Measurements from ENCODE around the gene ITGB4. TPM values are rescaled to one million over a fixed set of nuclear protein-coding genes. Genes with fewer than 3 reads are reported as not detected.
"Not testable (repeated sequence)": the region's sequence is repeated elsewhere in the genome, so short reads cannot be mapped to it uniquely, and the experiment has no call there.

The ITGB4 gene
- total RNA-seq, 1 experiment from 2014 or later = 0.28 TPM

DNA sequence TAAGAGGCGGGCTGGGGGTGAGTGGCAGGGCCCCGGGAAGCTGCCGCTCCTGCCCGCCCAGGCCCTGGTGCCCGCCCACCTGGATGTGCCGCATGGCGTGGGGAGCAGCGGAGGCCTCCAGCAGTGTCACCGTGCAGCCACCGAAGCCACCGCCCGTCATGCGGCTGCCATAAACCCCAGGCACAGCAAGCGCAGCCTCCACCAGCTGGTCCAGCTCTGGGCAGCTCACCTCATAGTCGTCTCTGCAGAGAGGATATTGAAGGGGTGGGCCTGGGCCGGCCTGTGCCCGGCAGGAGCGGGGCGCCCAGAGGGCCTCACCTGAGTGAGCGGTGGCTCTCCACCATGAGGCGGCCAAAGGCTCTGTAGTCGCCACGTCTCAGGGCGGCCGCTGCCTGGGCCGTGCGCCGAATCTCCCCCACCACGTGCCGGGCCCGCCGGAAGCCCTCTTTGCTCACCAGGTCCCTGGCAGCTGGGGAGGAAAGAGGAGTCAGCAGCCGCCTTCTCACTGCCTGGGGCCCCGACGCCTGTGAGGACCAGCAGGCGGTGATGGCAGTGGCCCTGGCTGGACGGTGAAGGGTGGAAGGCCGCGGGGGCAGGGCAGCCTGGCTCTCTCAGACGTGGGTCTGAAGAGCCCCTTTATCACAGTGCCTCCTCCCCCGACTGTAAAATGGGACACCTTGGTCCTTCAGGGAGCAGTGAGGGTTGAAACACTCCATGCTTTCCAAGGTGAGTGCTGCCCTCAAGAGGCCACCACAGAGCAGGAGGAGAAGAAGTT, 37.1 kb downstream of the ITGB4 start:
- peaks cover 2% of the 10 kb centered on the region; the same call in 1 of the 2 replicates for H3K27me3 ChIP-seq (ENCODE audit: control insufficient read depth, insufficient read depth, low read length)
- H3K4me3 ChIP-seq (ENCODE audit: insufficient read depth, low read depth, low read length) = no peak overlapping the region
- no peaks in the 10 kb centered on the region for H3K36me3 ChIP-seq (replicated peaks; ENCODE audit: control insufficient read depth, insufficient read depth, low read length)
- peak; percentile 78 for DNase-seq

DNA sequence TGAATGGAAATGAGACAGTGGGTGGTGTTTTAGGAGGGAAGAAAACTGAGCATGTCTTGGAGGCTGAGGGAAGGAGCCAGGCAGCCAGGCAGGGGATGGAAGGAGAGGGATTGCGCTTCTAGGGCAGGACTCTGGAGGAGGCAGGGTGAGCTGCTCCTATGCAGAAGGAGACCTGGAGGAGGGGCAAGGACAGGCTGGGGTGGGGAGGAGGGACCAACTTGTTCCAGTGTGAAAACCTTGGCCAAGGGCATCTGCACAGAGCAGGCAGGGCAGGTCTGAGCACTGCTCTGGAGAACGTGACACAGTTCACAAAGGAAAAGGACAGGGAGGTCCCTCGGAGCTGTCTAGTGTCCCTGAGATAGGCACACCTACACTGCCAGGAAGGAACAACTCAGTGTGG, 38.2 kb downstream of the ITGB4 start:
- DNase-seq = peak; percentile 27
- Histone ChIP-seq H3K36me3 (replicated peaks; ENCODE audit: control insufficient read depth, insufficient read depth, low read length) (no peaks in the 10 kb centered on the region), H3K27me3 (ENCODE audit: control insufficient read depth, insufficient read depth, low read length) (no peaks in the 10 kb centered on the region), H3K4me3 (ENCODE audit: insufficient read depth, low read depth, low read length) (no peak overlapping the region)

GRCh38 chr17:75759978-75760640, 38.9 kb downstream of the ITGB4 start:
- not testable (repeated sequence) for H3K36me3 ChIP-seq (replicated peaks; ENCODE audit: control insufficient read depth, insufficient read depth, low read length)

GRCh38 chr17:75762513-75763268, 41.4 kb downstream of the ITGB4 start:
- Histone ChIP-seq H3K36me3 (replicated peaks; ENCODE audit: control insufficient read depth, insufficient read depth, low read length) (no peaks in the 10 kb centered on the region), H3K27me3 (ENCODE audit: control insufficient read depth, insufficient read depth, low read length) (no peaks in the 10 kb centered on the region), H3K4me3 (ENCODE audit: insufficient read depth, low read depth, low read length) (no peak overlapping the region)
- peak; percentile 20 for DNase-seq

More at GRCh38 chr17:75759978-75760640, 38.9 kb downstream of the ITGB4 start:
- not testable (repeated sequence) for H3K4me3 ChIP-seq (ENCODE audit: insufficient read depth, low read depth, low read length); DNase-seq; H3K27me3 ChIP-seq (ENCODE audit: control insufficient read depth, insufficient read depth, low read length)

- H3K4me3 ChIP-seq (ENCODE audit: insufficient read depth, low read depth, low read length) = no peak overlapping the region
- no peak for DNase-seq
- no peaks in the 10 kb centered on the region for H3K27me3 ChIP-seq (ENCODE audit: control insufficient read depth, insufficient read depth, low read length)
- H3K36me3 ChIP-seq (replicated peaks; ENCODE audit: control insufficient read depth, insufficient read depth, low read length) = no peaks in the 10 kb centered on the region
Measured at GRCh38 chr17:75763269-75763607, 42.0 kb downstream of the ITGB4 start.

GRCh38 chr17:75763613-75764416, 42.6 kb downstream of the ITGB4 start:
- Histone ChIP-seq H3K4me3 (ENCODE audit: insufficient read depth, low read depth, low read length) (peak overlapping the region; percentile 78), H3K36me3 (replicated peaks; ENCODE audit: control insufficient read depth, insufficient read depth, low read length) (no peaks in the 10 kb centered on the region), H3K27me3 (ENCODE audit: control insufficient read depth, insufficient read depth, low read length) (no peaks in the 10 kb centered on the region)
- peak; percentile 65 for DNase-seq

DNA sequence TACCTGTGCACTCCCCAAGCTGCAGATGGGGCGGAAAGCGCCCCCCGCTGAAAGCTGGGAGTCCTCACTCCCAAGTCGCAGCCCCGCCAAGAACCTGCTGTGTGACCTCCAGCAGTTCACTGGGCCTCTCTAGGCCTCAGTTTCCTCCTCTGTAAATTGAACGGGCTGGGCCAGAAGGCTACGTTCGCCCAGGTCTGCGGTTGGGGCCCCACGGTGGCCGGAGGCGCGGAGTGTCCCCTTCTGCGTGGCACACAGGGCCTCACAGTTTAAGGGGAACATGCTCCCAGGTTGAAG, 43.1 kb downstream of the ITGB4 start:
- Histone ChIP-seq H3K27me3 (ENCODE audit: control insufficient read depth, insufficient read depth, low read length) (no peaks in the 10 kb centered on the region), H3K4me3 (ENCODE audit: insufficient read depth, low read depth, low read length) (peak overlapping the region; percentile 78)

DNA sequence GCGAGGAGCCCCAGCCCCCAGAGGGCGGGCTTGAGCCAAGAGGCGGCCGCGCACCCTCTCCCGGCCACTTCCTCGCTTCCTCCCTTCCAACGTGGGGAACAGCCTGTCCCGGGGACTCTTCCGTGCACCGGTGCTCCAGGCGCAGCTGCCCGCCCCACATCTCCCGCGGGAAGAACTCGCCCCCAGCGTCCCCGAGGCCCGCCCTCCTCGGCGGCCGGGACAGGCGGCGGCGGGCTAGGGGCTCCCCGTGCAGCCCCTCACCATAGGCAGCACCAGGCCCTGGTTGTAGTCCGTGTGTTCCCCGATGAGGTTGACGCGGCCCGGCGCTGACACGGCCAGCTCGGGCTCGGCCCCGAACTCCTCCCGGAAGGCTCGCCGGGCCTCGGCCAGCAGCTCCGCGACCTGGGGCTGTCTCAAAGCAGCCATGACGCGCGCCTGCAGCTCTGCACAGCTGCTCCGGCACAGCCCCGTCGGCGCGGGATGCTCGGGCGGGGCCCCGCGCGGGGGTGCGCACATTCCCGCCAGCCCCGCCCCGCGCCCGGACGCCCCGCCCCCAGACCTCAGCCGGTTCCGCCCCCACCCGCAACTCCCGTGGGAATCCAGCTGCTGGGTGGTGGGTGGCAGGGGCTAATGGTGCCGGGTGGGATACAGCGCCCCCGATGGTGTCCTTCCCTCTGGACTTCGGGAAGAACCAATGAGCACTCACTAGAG, 43.6 kb downstream of the ITGB4 start, which contains the start of gene GALK1:
GALK1 (minus strand) TSS at position 482 of the 711 bp plus-strand sequence; CDS start at position 426, 56 bp downstream.
- peak within 1 kb of the TSS; percentile 78 for H3K4me3 ChIP-seq (ENCODE audit: insufficient read depth, low read depth, low read length)
- no peaks in the 10 kb centered on the region for H3K27me3 ChIP-seq (ENCODE audit: control insufficient read depth, insufficient read depth, low read length)
- peak; percentile 95 for DNase-seq
- H3K36me3 ChIP-seq (replicated peaks; ENCODE audit: control insufficient read depth, insufficient read depth, low read length) = no peaks in the 10 kb centered on the region

More for the DNA sequence above, 43.1 kb downstream of the ITGB4 start:
- H3K36me3 ChIP-seq (replicated peaks; ENCODE audit: control insufficient read depth, insufficient read depth, low read length) = no peaks in the 10 kb centered on the region
- DNase-seq = no peak

DNA sequence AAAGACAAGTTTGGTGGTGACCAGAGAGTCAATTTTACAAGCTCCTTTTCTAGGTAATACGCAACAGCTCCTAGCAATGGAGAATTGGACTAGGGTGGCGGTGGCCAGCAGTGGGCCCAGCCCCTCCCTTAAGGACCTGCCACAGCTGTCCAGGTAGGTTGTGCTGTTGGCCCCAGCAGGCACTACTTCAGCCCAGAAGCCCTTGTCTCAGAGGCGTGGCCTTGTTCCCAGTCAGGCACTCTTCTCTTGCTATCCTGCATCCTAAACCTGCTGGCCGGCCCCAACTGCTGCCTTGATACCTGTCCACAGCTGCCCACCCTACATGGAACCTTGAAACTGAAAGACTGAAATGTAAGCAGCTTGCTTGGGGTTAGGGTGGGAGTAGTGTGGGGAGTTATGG, 44.7 kb downstream of the ITGB4 start:
- Histone ChIP-seq H3K36me3 (replicated peaks; ENCODE audit: control insufficient read depth, insufficient read depth, low read length) (no peaks in the 10 kb centered on the region), H3K27me3 (ENCODE audit: control insufficient read depth, insufficient read depth, low read length) (no peaks in the 10 kb centered on the region), H3K4me3 (ENCODE audit: insufficient read depth, low read depth, low read length) (no peak overlapping the region)
- DNase-seq = peak; percentile 48

DNA sequence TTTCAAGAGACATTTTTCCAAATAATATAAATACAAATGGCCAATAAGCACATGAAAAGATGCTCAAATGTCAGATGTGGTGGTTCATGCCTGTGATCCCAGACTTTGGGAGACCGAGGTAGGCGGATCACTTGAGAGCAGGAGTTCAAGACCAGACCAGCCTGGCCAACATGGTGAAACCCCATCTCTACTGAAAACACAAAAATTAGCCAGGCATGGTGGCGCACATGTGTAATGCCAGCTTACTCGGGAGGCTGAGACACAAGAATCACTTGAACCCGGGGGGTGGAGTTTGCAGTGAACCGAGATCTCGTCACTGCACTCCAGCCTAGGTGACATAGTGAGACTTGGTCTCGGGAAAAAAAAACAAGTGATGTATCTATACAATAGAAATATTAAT, 46.6 kb downstream of the ITGB4 start:
- DNase-seq = no peak
- Histone ChIP-seq H3K27me3 (ENCODE audit: control insufficient read depth, insufficient read depth, low read length) (no peaks in the 10 kb centered on the region), H3K4me3 (ENCODE audit: insufficient read depth, low read depth, low read length) (no peak overlapping the region), H3K36me3 (replicated peaks; ENCODE audit: control insufficient read depth, insufficient read depth, low read length) (no peaks in the 10 kb centered on the region)

GRCh38 chr17:75769536-75769935, 48.3 kb downstream of the ITGB4 start:
- Histone ChIP-seq H3K27me3 (ENCODE audit: control insufficient read depth, insufficient read depth, low read length) (no peaks in the 10 kb centered on the region), H3K4me3 (ENCODE audit: insufficient read depth, low read depth, low read length) (no peak overlapping the region), H3K36me3 (replicated peaks; ENCODE audit: control insufficient read depth, insufficient read depth, low read length) (no peaks in the 10 kb centered on the region)
- no peak for DNase-seq

DNA sequence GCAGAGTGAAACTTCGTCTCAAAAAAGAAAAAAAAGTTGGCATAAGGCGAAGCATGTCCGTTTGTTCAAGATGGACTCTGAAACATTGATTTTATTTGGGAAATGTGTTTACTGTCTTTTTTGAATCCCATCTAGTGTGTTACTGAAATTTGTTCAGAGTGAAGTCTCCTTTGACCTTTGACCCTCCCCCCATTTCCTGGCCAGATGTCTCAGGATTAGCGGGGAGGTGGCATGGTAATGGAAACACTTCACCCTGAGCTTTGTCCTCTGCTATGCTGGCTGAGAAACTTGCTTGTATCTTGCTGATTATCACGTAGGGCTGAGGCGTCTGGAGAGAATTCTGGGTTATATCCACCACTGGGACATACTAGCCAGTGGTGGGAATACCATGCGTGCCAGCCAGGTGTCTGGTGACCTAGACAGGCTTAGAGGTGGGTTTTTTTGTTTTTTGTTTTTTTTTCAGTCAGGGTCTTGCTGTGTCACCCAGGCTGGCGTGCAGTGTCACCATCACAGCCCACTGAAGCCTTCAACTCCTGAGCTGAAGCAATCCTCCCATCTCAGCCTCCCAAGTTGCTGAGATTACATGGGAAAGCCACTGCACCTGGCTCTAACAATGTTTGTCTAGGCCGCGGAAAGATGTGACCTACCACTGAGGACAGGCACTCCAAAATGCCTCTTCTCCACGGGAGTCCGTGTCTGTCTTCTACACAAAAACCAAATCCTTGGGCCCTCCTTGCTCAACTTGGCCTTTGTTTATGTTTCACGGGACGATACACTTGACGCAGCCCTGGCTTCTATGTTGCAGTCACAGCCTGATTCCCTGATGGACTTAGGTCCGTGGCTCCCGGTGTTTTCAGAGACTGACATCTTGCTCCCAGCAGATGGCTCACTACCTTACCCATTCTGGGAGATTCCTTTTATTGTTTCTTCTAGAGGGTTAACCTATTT, 50.3 kb downstream of the ITGB4 start:
- no peak overlapping the region for H3K4me3 ChIP-seq (ENCODE audit: insufficient read depth, low read depth, low read length)
- H3K27me3 ChIP-seq (ENCODE audit: control insufficient read depth, insufficient read depth, low read length) = no peaks in the 10 kb centered on the region
- no peaks in the 10 kb centered on the region for H3K36me3 ChIP-seq (replicated peaks; ENCODE audit: control insufficient read depth, insufficient read depth, low read length)
- no peak for DNase-seq
